HFF-Myc (cell line): ENCODE data around the gene ACSM2A.
"Not testable (repeated sequence)": the region's sequence is repeated elsewhere in the genome, so short reads cannot be mapped to it uniquely, and the experiment has no call there.

Experiments
- DNase-seq: peaks from one replicate; pipeline ENCODE4 v3.0.0-alpha.2; 2011; ENCODE audit warnings: low read depth; ENCODE audit errors: extremely low read depth
- H3K4me3 ChIP-seq: replicated peaks from 2 replicates; pipeline ENCODE4 v1.5.1; 2011; ENCODE audit warnings: low read depth, mild to moderate bottlenecking, control low read depth, low read length
- CTCF ChIP-seq: IDR thresholded peaks from 2 replicates; pipeline ENCODE4 v1.5.1; 2012; ENCODE audit warnings: mild to moderate bottlenecking, low read depth, low read length, control low read depth; ENCODE audit errors: missing control alignments

Gene ACSM2A

GRCh38 chr16:20415541-20415940 lies 35.8 kb upstream of the ACSM2A start:
- TF ChIP-seq CTCF = no peak
- DNase-seq = no peak

GRCh38 chr16:20419093-20419492 lies 32.2 kb upstream of the ACSM2A start:
- DNase-seq, H3K4me3 ChIP-seq: not testable (repeated sequence)

More at GRCh38 chr16:20415541-20415940, 35.8 kb upstream of the ACSM2A start:
- no peak overlapping the region for H3K4me3 ChIP-seq

GRCh38 chr16:20421748-20422147 lies 29.6 kb upstream of the ACSM2A start:
- DNase-seq, H3K4me3 ChIP-seq: not testable (repeated sequence)

GRCh38 chr16:20423772-20424128 lies 27.6 kb upstream of the ACSM2A start:
- not testable (repeated sequence) for H3K4me3 ChIP-seq, DNase-seq

GRCh38 chr16:20424129-20424866 lies 27.0 kb upstream of the ACSM2A start:
- TF ChIP-seq CTCF = no peak

GRCh38 chr16:20427401-20427797 lies 23.9 kb upstream of the ACSM2A start:
- not testable (repeated sequence) for DNase-seq

More at GRCh38 chr16:20424129-20424866, 27.0 kb upstream of the ACSM2A start:
- H3K4me3 ChIP-seq = no peak overlapping the region
- no peak for DNase-seq

GRCh38 chr16:20429499-20429898 lies 21.8 kb upstream of the ACSM2A start:
- not testable (repeated sequence) for H3K4me3 ChIP-seq, DNase-seq

More at GRCh38 chr16:20427401-20427797, 23.9 kb upstream of the ACSM2A start:
- not testable (repeated sequence) for H3K4me3 ChIP-seq

- not testable (repeated sequence) for H3K4me3 ChIP-seq, DNase-seq
Measured at GRCh38 chr16:20430480-20430879, 20.8 kb upstream of the ACSM2A start.

- no peak for TF ChIP-seq CTCF
- no peak for DNase-seq
- no peak overlapping the region for H3K4me3 ChIP-seq
Measured at GRCh38 chr16:20430948-20431347, 20.4 kb upstream of the ACSM2A start.

GRCh38 chr16:20438950-20439349 lies 12.4 kb upstream of the ACSM2A start:
- not testable (repeated sequence) for H3K4me3 ChIP-seq, DNase-seq

GRCh38 chr16:20439820-20440231 lies 11.5 kb upstream of the ACSM2A start:
- DNase-seq, H3K4me3 ChIP-seq: not testable (repeated sequence)

GRCh38 chr16:20440731-20441130 lies 10.6 kb upstream of the ACSM2A start:
- DNase-seq, H3K4me3 ChIP-seq: not testable (repeated sequence)
